ENCODE data around the gene SNRPF.
A peak's percentile ranks its signal among the peaks of the same experiment; 100 is the strongest.

Gene SNRPF

DNA sequence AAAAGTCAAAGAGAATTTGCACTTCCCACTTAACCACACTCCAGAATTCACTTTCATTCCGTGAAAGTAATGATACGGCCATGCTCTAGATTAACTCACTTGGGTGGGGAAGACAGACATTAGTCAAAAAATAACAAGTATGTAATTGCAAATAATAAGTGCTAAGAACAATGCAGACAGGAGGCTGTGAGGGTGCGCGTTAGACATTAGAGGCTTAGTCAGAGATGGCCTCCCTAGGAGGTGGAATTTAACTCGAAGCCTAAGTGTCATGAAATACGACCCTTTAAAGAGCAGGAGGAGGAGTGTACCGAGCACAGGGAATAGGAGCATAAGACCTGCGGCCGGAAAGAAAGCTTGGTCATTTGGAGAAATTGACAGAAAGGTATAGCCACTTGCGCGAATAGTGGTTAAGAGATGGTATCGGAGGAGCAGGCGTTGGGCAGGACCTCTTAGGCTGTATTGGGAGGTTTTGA, 628 bp downstream of the SNRPF start:
- TF ChIP-seq, protein P1, sequence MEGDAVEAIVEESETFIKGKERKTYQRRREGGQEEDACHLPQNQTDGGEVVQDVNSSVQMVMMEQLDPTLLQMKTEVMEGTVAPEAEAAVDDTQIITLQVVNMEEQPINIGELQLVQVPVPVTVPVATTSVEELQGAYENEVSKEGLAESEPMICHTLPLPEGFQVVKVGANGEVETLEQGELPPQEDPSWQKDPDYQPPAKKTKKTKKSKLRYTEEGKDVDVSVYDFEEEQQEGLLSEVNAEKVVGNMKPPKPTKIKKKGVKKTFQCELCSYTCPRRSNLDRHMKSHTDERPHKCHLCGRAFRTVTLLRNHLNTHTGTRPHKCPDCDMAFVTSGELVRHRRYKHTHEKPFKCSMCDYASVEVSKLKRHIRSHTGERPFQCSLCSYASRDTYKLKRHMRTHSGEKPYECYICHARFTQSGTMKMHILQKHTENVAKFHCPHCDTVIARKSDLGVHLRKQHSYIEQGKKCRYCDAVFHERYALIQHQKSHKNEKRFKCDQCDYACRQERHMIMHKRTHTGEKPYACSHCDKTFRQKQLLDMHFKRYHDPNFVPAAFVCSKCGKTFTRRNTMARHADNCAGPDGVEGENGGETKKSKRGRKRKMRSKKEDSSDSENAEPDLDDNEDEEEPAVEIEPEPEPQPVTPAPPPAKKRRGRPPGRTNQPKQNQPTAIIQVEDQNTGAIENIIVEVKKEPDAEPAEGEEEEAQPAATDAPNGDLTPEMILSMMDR (IDR thresholded peaks at IDR 0.05; ENCODE audit: low read depth, low read length), result no peak
- H3K4me3 ChIP-seq (replicated peaks in 1 of 2; ENCODE audit: low read depth in 2 of 2, low read length in 2 of 2), result peak overlapping the region; percentile 74 to 84
- DNase-seq (ENCODE audit: low read depth in 2 of 2), result peak; percentile 26 to 41

DNA sequence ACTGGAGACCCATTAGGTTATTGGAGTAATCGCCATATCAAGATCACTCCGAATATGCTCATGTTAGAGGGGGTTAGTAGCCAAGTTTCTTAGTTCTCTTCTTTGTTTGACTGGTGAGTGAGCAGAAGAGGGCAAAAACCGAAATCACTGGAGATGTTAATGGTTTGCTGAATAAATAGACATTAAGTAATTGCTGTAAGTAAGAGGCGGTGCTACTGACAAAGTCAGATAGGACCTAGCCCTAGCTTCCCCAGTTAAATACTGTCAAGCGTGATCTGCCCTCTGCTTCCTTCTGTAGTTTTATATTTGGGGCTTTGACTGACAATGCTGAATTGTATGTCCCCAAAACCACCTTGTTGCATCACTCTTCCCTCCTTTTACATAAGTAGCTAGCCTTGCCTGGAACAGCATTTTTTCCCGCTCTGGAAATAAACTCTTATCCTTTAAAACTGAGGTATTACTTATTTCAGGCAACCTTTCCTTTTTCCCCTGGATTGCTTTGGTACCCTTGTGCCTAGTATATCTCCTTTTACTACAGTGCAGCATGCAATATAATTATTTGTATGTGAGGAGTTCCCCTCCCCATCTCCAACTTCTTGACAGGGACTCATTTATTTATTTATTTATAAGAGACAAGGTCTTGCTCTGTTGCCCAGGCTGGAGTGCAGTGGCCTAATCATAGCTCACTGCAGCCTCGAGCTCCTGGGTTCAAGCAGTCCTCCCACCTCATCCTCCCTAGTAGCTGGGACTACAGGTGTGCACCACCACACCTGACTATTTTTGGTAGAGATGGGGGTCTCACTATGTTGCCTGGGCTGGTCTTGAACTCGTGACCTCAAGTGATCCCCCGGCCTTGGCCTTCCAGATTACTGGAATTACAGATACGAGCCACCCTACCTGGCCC, 1.4 kb downstream of the SNRPF start:
- peak in 1 of 2 donors; percentile 8 for DNase-seq (ENCODE audit: low read depth in 2 of 2)
- TF ChIP-seq, protein P1 (IDR thresholded peaks at IDR 0.05; ENCODE audit: low read depth, low read length), result no peak
- H3K4me3 ChIP-seq (replicated peaks in 1 of 2; ENCODE audit: low read depth in 2 of 2, low read length in 2 of 2), result peak overlapping the region; percentile 74 to 84

DNA sequence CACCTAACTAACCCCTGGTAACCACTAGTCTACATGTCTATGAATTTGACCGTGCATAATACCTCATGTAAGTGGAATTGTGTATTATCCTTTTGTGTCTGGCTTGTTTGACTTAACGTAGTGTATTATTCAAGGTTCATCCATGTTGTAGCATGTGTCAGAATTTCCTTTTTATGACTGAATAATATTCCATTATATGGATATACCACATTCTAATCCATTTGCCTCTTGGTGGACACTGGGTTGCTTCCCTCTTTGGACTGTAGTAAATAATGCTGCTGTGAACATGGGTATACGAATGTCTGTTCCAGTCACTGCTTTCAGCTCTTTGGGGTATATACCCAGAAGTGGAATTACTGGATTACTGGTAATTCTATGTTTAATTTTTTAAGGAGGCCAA, 3.3 kb downstream of the SNRPF start:
- no peak for DNase-seq (ENCODE audit: low read depth in 2 of 2)
- TF ChIP-seq, protein P1 (IDR thresholded peaks at IDR 0.05; ENCODE audit: low read depth, low read length), result no peak

DNA sequence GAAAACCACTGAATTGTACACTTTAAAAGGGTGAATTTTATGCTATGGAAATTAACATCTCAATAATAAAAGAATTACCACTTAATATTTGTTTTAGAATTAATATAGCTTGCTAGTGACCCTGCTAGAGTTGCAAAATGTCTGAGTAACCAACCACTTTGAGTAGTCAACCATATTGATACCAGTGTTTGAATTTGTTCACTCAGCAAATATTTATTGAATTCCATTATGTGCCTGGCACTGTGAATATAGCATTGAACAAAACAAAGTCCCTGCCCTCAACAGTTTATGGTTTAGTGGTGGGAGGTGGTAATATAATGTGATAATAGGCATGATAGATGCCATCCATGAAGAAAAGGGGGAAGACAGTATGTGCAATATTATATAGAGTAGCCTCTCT, 4.6 kb downstream of the SNRPF start:
- TF ChIP-seq, protein P1 (IDR thresholded peaks at IDR 0.05; ENCODE audit: low read depth, low read length), result no peak
- DNase-seq (ENCODE audit: low read depth in 2 of 2), result no peak
- no peak overlapping the region for H3K4me3 ChIP-seq (replicated peaks in 1 of 2; ENCODE audit: low read depth in 2 of 2, low read length in 2 of 2)

More for the DNA sequence above, 3.3 kb downstream of the SNRPF start:
- no peak overlapping the region for H3K4me3 ChIP-seq (replicated peaks in 1 of 2; ENCODE audit: low read depth in 2 of 2, low read length in 2 of 2)

- no peak for DNase-seq (ENCODE audit: low read depth in 2 of 2)
- H3K4me3 ChIP-seq (replicated peaks in 1 of 2; ENCODE audit: low read depth in 2 of 2, low read length in 2 of 2), result no peak overlapping the region
- TF ChIP-seq, protein P1 (IDR thresholded peaks at IDR 0.05; ENCODE audit: low read depth, low read length), result no peak
Observed at GRCh38 chr12:95870897-95871296, 12.1 kb downstream of the SNRPF start.

DNA sequence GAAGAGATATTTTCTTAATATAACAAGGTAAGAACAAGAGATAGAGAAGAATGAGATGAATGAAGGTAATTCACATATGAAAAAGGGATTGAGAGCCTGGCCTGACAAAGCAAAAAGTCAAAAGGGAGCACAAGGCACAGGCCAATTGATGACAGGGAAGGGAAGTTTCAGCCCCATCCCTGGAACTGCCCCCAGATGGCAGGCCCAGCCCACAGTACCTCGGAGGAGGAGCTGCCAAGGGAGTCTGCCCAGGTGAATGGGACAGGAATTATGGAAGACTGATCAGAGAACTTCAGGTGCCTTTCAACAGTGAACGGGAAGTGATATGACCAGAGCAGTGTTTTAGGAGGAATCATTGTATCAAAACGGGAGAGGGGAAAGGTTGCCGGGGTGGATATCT, 15.7 kb downstream of the SNRPF start:
- no peak for DNase-seq (ENCODE audit: low read depth in 2 of 2)
- H3K4me3 ChIP-seq (replicated peaks in 1 of 2; ENCODE audit: low read depth in 2 of 2, low read length in 2 of 2), result no peak overlapping the region
- TF ChIP-seq, protein P1 (IDR thresholded peaks at IDR 0.05; ENCODE audit: low read depth, low read length), result no peak

All from cardiac fibroblast (primary cell).